ENCODE measurements around the gene ZNF366. TPM values are rescaled to one million over a fixed set of nuclear protein-coding genes. Genes with fewer than 3 reads are reported as not detected.
A peak's percentile ranks its signal among the peaks of the same experiment; 100 is the strongest.

ZNF366 gene
- total and polyA plus RNA-seq, 2 experiments from 2014 or later: not detected

DNA sequence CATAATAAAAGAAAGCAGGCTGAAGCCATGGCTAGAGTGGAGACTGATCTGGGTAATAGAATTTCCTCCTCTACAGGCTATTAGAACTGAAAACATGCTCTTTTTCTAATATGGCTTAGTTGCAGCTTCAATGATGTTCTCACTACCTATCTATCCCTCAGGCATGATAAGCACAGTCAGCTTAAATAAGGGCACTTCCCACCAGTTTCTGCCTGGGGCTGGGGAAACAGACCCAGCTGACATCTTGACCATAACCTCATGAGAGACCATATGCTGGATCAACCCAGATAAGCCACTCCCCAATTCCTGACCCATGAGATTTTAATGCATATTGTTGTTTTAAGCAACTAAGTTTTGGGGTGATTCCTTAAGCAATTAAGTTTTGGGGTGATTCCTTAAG, 81.2 kb downstream of the ZNF366 start:
- Histone ChIP-seq H3K9me3 (ENCODE audit: low read depth) (no peaks in the 10 kb centered on the region), H3K27ac (no peak overlapping the region), H3K36me3 (no peaks in the 10 kb centered on the region), H3K4me1 (ENCODE audit: low read depth) (peaks cover 28% of the 10 kb centered on the region), H3K4me3 (no peak overlapping the region), H3K27me3 (no peaks in the 10 kb centered on the region)
- no peak for DNase-seq (ENCODE audit: low read depth in 1 of 2, low spot score in 1 of 2)
- TF ChIP-seq, protein P1, sequence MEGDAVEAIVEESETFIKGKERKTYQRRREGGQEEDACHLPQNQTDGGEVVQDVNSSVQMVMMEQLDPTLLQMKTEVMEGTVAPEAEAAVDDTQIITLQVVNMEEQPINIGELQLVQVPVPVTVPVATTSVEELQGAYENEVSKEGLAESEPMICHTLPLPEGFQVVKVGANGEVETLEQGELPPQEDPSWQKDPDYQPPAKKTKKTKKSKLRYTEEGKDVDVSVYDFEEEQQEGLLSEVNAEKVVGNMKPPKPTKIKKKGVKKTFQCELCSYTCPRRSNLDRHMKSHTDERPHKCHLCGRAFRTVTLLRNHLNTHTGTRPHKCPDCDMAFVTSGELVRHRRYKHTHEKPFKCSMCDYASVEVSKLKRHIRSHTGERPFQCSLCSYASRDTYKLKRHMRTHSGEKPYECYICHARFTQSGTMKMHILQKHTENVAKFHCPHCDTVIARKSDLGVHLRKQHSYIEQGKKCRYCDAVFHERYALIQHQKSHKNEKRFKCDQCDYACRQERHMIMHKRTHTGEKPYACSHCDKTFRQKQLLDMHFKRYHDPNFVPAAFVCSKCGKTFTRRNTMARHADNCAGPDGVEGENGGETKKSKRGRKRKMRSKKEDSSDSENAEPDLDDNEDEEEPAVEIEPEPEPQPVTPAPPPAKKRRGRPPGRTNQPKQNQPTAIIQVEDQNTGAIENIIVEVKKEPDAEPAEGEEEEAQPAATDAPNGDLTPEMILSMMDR (IDR thresholded peaks at IDR 0.05; ENCODE audit: low read depth, low read length): no peak

DNA sequence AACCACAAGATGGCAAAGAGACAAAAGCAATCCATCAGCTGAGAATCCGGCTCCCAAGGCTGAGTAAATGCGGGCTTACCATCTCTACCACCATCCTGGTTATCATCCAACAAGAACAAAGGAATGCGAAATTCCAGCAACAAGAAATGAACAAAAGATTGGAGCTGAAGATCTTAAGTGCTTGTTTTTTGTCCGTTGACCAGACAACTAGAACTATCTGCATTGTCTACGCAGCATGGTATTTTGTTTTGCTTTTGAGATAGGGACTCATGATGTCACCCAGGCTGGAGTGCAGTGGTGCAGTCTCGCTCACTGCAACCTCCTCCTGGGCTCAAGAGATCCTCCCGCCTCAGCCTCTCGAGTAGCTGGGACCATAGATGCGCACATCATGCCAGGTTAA, 88.9 kb downstream of the ZNF366 start:
- DNase-seq (ENCODE audit: low read depth in 1 of 2, low spot score in 1 of 2): no peak
- H3K27ac ChIP-seq: no peak overlapping the region
- H3K27me3 ChIP-seq: no peaks in the 10 kb centered on the region
- no peaks in the 10 kb centered on the region for H3K36me3 ChIP-seq
- TF ChIP-seq, protein P1 (IDR thresholded peaks at IDR 0.05; ENCODE audit: low read depth, low read length): no peak
- H3K9me3 ChIP-seq (ENCODE audit: low read depth): no peaks in the 10 kb centered on the region
- no peaks in the 10 kb centered on the region for H3K4me1 ChIP-seq (ENCODE audit: low read depth)
- H3K4me3 ChIP-seq: no peak overlapping the region

DNA sequence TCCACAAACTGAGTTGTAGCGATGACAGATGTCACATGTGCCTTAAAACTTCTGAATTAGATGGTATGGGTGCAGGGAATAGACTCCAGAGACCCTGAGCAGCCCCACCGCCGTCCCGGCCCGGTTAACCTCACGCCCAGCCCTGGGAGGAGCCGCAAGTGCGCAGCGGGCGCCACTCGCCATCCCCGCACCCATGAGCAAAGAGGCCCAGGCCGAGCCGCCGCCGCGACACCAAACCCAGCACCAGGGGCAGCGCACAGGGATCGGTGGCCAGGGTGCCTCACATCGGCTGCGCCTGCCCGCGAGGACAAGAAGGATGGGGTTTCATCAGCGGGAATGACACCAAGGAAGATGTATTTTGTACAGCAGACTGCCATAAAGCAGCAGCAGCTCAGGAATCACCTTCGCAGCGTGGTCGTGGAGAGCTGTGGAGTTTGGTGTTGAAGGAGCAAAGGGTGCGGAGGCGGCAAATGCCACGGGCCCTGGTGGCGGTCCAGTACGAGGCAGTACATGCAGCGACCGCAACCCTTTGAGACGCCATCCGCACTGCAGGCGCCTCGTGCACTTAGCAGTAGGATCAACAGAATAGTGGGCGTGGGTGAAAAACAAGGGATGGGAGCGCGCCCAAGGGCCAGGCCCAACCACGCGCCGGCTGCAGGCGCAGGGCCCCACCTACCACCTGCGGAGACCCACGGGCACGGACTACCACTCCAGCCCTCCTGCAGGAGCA, 89.7 kb downstream of the ZNF366 start:
- TF ChIP-seq, protein P1 (IDR thresholded peaks at IDR 0.05; ENCODE audit: low read depth, low read length): no peak
- no peak overlapping the region for H3K4me3 ChIP-seq
- no peak for DNase-seq (ENCODE audit: low read depth in 1 of 2, low spot score in 1 of 2)

GRCh38 chr5:72415616-72416325, 91.4 kb downstream of the ZNF366 start:
- no peaks in the 10 kb centered on the region for H3K4me1 ChIP-seq (ENCODE audit: low read depth)
- DNase-seq (ENCODE audit: low read depth in 1 of 2, low spot score in 1 of 2): no peak
- no peaks in the 10 kb centered on the region for H3K36me3 ChIP-seq
- H3K27me3 ChIP-seq: no peaks in the 10 kb centered on the region
- no peak overlapping the region for H3K27ac ChIP-seq
- H3K9me3 ChIP-seq (ENCODE audit: low read depth): no peaks in the 10 kb centered on the region
- H3K4me3 ChIP-seq: no peak overlapping the region
- TF ChIP-seq, protein P1 (IDR thresholded peaks at IDR 0.05; ENCODE audit: low read depth, low read length): no peak

More for the DNA sequence above, 89.7 kb downstream of the ZNF366 start:
- Histone ChIP-seq H3K27me3 (no peaks in the 10 kb centered on the region), H3K36me3 (no peaks in the 10 kb centered on the region), H3K9me3 (ENCODE audit: low read depth) (no peaks in the 10 kb centered on the region), H3K27ac (no peak overlapping the region), H3K4me1 (ENCODE audit: low read depth) (no peaks in the 10 kb centered on the region)

DNA sequence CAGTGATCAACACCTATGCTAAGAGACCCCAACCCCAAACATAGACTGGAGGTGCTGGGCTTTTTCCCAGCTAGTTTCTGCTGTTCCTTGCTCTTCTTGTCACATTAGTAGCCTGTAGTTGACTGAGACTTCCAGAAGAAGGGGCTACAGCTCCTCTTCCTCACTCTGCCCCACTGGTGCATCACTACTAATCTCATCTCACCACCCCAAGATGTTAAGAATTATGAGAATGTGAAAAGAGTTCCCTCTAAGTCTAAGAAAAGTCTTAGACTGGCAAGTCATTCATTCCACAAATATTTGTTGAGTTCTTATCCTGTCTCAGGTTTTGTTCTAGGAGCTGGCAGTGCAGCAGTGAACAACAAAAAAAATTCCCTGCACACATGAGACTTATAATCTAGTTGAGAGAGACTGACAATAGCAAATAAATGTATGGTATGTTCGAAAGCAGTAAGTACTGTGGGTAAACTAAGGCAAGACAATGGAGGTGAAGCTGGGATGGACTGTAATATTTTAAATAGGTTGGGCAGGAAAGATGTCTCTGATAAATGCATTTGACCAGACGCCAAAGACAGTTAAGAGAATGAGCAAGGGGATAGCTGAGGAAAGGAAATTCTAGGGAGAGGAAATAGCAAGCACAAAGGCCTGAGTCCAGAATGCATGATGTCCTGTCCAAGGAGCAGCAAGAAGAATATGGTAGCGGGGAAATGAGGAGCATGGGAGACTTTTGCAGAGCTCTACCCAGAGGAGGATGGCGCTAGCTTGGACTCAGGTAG, 94.7 kb downstream of the ZNF366 start:
- TF ChIP-seq, protein P1 (IDR thresholded peaks at IDR 0.05; ENCODE audit: low read depth, low read length): peak; percentile 47

More for the DNA sequence above, 94.7 kb downstream of the ZNF366 start:
- H3K27ac ChIP-seq: no peak overlapping the region
- no peaks in the 10 kb centered on the region for H3K36me3 ChIP-seq
- no peaks in the 10 kb centered on the region for H3K9me3 ChIP-seq (ENCODE audit: low read depth)
- H3K4me3 ChIP-seq: no peak overlapping the region
- H3K27me3 ChIP-seq: no peaks in the 10 kb centered on the region
- no peaks in the 10 kb centered on the region for H3K4me1 ChIP-seq (ENCODE audit: low read depth)
- DNase-seq (ENCODE audit: low read depth in 1 of 2, low spot score in 1 of 2): peak in 1 of 2 donors; percentile 75
